Neutrophil (primary cell): Measurements from ENCODE around the gene PLIN3.
"Not testable (repeated sequence)": the region's sequence is repeated elsewhere in the genome, so short reads cannot be mapped to it uniquely, and the experiment has no call there.

ENCODE experiments used
- H3K27ac ChIP-seq: fragments of 200-600 bp; sonication (generic); 2 replicates; pipeline ENCODE4 v1.5.1; 2016; ENCODE audit warnings: mild to moderate bottlenecking, moderate library complexity
- H3K27me3 ChIP-seq: fragments of 200-600 bp; sonication (generic); 2 replicates; pipeline ENCODE4 v1.6.0; 2016; ENCODE audit warnings: mild to moderate bottlenecking
- H3K36me3 ChIP-seq: fragments of 200-600 bp; sonication (generic); 2 replicates; pipeline ENCODE4 v1.5.1; 2017
- H3K4me1 ChIP-seq, 2 experiments: fragments of 200-600 bp in 1 of 2; sonication (generic) in 1 of 2; 1 replicate in 1 of 2; 2 replicates in 1 of 2; pipeline versions ENCODE4 v1.5.1 to v1.6.1; 2013 to 2016; ENCODE audit warnings: low read depth in 1 of 2, low read length in 1 of 2, mild to moderate bottlenecking in 1 of 2, moderate library complexity in 1 of 2; ENCODE audit not compliant: control insufficient read depth in 1 of 2, insufficient read depth in 1 of 2
- H3K4me3 ChIP-seq, 2 experiments: fragments of 200-600 bp in 1 of 2; sonication (generic) in 1 of 2; 1 replicate in 1 of 2; 2 replicates in 1 of 2; pipeline ENCODE4 v1.5.1; 2013 to 2016; ENCODE audit warnings: low read depth in 1 of 2, low read length in 1 of 2, mild to moderate bottlenecking in 1 of 2, moderate library complexity in 1 of 2
- H3K9me3 ChIP-seq: fragments of 200-600 bp; sonication (generic); 2 replicates; pipeline ENCODE4 v1.5.1; 2016
- TF ChIP-seq, protein P1 (sequence below): fragments of 200-600 bp; sonication (generic); IDR thresholded peaks from 2 replicates; pipeline ENCODE4 v1.5.1; 2016; ENCODE audit warnings: antibody characterized with exemption

PLIN3 gene

DNA sequence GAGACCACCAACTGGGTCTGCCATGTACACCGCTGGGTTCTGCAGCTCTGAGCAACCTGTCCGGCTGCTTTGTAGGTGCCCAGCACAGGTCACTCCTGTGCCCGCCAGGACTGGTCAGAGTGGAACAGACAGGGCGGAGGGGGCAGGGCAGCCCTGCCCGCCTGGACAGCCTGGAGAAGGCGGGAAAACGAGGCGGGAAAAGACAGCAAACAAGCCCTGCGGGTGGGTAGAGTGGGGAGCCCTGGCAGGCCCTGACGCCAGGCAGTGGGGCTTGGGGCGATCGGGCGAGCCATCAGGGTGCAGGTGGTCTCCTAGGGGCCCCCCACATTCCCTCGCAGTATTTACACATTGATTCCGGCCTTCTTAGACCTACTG, 41.3 kb upstream of the PLIN3 start:
- Histone ChIP-seq H3K4me1 (peaks cover 45 to 48% of the 10 kb centered on the region in 2 experiments), H3K27ac (no peak overlapping the region), H3K9me3 (no peaks in the 10 kb centered on the region), H3K36me3 (peaks cover 3% of the 10 kb centered on the region), H3K4me3 (peak overlapping the region in 1 of 2 experiments; percentile 85), H3K27me3 (no peaks in the 10 kb centered on the region)
- TF ChIP-seq, protein P1, sequence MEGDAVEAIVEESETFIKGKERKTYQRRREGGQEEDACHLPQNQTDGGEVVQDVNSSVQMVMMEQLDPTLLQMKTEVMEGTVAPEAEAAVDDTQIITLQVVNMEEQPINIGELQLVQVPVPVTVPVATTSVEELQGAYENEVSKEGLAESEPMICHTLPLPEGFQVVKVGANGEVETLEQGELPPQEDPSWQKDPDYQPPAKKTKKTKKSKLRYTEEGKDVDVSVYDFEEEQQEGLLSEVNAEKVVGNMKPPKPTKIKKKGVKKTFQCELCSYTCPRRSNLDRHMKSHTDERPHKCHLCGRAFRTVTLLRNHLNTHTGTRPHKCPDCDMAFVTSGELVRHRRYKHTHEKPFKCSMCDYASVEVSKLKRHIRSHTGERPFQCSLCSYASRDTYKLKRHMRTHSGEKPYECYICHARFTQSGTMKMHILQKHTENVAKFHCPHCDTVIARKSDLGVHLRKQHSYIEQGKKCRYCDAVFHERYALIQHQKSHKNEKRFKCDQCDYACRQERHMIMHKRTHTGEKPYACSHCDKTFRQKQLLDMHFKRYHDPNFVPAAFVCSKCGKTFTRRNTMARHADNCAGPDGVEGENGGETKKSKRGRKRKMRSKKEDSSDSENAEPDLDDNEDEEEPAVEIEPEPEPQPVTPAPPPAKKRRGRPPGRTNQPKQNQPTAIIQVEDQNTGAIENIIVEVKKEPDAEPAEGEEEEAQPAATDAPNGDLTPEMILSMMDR = no peak

DNA sequence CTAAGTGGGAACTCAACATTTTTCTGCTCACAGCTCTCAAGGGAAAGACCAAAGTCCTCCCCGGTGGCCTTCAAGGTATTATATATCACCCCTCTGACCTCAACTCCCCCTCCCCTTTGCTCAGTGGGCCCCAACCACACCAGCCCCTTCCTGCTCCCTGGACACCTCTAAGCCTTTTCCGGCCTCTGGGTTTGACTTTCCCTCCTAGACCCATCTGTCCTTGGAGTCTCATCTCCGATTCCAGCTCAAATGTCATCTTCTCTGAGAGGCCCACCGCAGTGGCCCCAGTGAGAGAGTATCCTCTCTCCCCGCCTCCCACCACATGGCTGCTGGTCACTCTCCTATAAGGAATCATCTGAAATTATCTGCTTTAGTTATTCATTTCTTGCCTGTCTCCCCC, 40.9 kb upstream of the PLIN3 start:
- TF ChIP-seq, protein P1 = no peak
- no peaks in the 10 kb centered on the region for H3K9me3 ChIP-seq
- no peak overlapping the region for H3K4me3 ChIP-seq
- no peaks in the 10 kb centered on the region for H3K27me3 ChIP-seq
- no peak overlapping the region for H3K27ac ChIP-seq
- peaks cover 3% of the 10 kb centered on the region for H3K36me3 ChIP-seq
- H3K4me1 ChIP-seq = peaks cover 41 to 44% of the 10 kb centered on the region in 2 experiments

DNA sequence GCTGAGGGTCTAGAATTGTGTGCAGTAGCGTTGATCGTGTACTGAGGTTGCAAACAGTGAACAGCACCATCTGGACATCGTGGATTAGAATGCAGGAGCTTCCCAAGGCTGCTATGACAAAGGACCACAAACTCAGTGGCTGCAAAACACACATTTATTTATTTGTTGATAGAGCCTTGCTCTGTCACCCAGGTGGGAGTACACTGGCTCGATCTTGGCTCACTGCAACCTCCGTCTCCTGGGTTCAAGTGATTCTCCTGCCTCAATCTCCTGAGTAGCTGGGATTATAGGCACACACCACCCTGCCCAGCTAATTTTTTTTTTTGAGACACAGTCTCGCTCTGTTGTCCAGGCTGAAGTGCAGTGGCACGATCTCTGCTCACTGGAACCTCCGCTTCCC, 39.5 kb upstream of the PLIN3 start:
- TF ChIP-seq, protein P1 = no peak
- Histone ChIP-seq H3K9me3 (no peaks in the 10 kb centered on the region), H3K4me1 (peaks cover 33 to 39% of the 10 kb centered on the region in 2 experiments), H3K36me3 (peaks cover 3% of the 10 kb centered on the region), H3K27ac (no peak overlapping the region), H3K4me3 (no peak overlapping the region), H3K27me3 (no peaks in the 10 kb centered on the region)

DNA sequence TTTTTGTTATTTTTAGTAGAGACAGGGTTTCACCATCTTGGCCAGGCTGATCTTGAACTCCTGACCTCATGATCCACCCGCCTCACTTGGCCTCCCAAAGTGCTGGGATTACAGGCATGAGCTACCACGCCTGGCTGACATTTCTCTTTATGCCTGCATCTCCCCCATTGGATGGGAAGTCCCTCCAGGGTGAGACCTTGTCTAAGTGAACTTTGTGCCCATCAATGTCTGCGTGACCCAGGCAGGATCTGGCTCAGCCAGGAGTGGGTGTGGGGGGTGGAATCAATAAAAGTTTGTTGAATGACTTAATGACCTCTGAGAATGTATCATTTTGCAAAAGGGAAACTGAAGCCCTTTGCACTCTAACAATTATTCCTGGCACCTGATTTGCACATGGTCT, 37.0 kb upstream of the PLIN3 start:
- H3K4me3 ChIP-seq = no peak overlapping the region
- no peaks in the 10 kb centered on the region for H3K27me3 ChIP-seq
- H3K36me3 ChIP-seq = peaks cover 3% of the 10 kb centered on the region
- no peak overlapping the region for H3K27ac ChIP-seq
- H3K4me1 ChIP-seq = peaks cover 33 to 38% of the 10 kb centered on the region in 2 experiments
- no peaks in the 10 kb centered on the region for H3K9me3 ChIP-seq
- TF ChIP-seq, protein P1 = no peak

DNA sequence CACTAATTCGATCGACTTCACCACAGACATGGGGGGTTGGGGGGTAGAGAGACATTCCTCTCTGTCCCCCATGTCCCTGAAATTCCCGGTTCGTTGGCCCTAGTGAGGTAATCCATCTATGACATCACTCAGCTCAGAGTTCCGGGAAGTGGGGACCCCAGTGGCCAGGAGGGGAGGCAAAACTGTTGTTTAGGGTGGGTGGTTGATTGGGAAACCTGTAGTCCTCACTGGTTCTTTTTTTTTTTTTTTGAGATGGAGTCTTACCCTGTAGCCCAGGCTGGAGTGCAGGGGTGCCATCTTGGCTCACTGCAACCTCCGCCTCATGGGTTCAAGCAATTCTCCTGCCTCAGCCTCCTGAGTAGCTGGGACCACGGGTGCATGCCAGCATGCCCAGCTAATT, 35.3 kb upstream of the PLIN3 start, which contains the start of gene ARRDC5:
TSS of gene ARRDC5 (minus strand) at position 101 of the 400 bp plus-strand sequence. CDS start at position 30, 71 bp downstream.
- no peak within 1 kb of the TSS for H3K4me3 ChIP-seq
- H3K27ac ChIP-seq = peak within 1 kb of the TSS; percentile 86
- H3K36me3 ChIP-seq = peaks cover 3% of the 10 kb centered on the region
- no peaks in the 10 kb centered on the region for H3K27me3 ChIP-seq
- TF ChIP-seq, protein P1 = no peak
- H3K4me1 ChIP-seq = peaks cover 26 to 33% of the 10 kb centered on the region in 2 experiments
- no peaks in the 10 kb centered on the region for H3K9me3 ChIP-seq

DNA sequence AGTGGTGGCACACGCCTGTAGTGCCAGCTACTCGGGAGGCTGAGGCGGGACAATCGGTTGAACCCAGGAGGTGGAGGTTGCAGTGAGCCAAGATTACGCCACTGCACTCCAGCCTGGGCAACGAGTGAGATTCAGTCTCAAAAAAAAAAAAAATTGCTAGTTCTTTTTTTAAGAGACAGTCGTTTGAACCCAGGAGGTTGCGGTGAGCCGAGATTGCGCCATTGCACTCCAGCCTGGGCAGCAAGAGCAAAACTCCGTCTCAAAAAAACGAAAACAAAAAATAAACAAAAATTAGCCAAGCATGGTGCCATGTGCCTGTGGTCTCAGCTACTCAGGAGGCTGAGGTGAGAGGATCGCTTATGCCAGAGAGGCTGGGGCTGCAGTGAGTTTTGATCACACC, 33.4 kb upstream of the PLIN3 start:
- H3K4me3 ChIP-seq = peak overlapping the region in 1 of 2 experiments; percentile 16
- peaks cover 44 to 53% of the 10 kb centered on the region in 2 experiments for H3K4me1 ChIP-seq
- not testable (repeated sequence) for H3K9me3 ChIP-seq, H3K27me3 ChIP-seq, H3K36me3 ChIP-seq
- peak overlapping the region; percentile 86 for H3K27ac ChIP-seq
